Right cardiac atrium (tissue), 5 donors: ENCODE data around the gene GET3. TPM values are rescaled to one million over a fixed set of nuclear protein-coding genes. Genes with fewer than 3 reads are reported as not detected.
A peak's percentile ranks its signal among the peaks of the same experiment; 100 is the strongest.

Source experiments
- ATAC-seq, 2 donors: fragments of 200-7000 bp; cut with Tn5 transposase; one replicate each; pipeline versions ENCODE4 v1.8.0 to v1.9.1; 2020; ENCODE audit warnings: moderate library complexity in 2 of 2, mild to moderate bottlenecking in 1 of 2
- DNase-seq, 3 donors: peaks; one replicate each; pipeline ENCODE4 v3.0.0-alpha.2; 2020
- H3K27ac ChIP-seq: one replicate; pipeline ENCODE4 v1.5.1; 2013; ENCODE audit warnings: mild to moderate bottlenecking, low read length, control low read depth, moderate library complexity
- H3K27me3 ChIP-seq: one replicate; pipeline ENCODE4 v1.6.1; 2013; ENCODE audit not compliant: control insufficient read depth, insufficient read depth
- H3K4me1 ChIP-seq: one replicate; pipeline ENCODE4 v1.6.1; 2013; ENCODE audit warnings: low read length; ENCODE audit not compliant: control insufficient read depth, insufficient read depth
- H3K4me3 ChIP-seq: one replicate; pipeline ENCODE4 v1.5.1; 2013; ENCODE audit warnings: low read length, control low read depth
- H3K9me3 ChIP-seq: one replicate; pipeline ENCODE4 v1.6.1; 2013; ENCODE audit warnings: low read length; ENCODE audit not compliant: control insufficient read depth
- WGBS: extraction: QIAGEN DNeasy Blood & Tissue Kit; methylation state at CpG from one replicate; pipeline ENCODE4 v1.1.7; 2013; 5-methylcytosine and 5-hydroxymethylcytosine counted together
- intact Hi-C, 4 donors: fragments of 100-400 bp; cut with DNase I; formaldehyde crosslinking; loops; one replicate each; pipeline versions ENCODE4 v1.11.0 to v1.14.0; 2022 to 2023
- polyA plus RNA-seq: library from polyadenylated mRNA; stranded (reverse); fragments of 200-250 nt; gene quantifications from one replicate; pipeline ENCODE4 v1.2.3, GENCODE V29; 2013
- total RNA-seq, 4 donors: library from RNA; stranded (reverse); fragmentation: NEBNext Ultra II Directional; extraction: Animal tissue kit (Norgen Biotek cat#: 25700); gene quantifications; one replicate each; pipeline ENCODE4 v1.2.1, GENCODE V29; 2021
- donor health status: healthy with polysubstance abuse.
- donor health status: DM: no; HTN: yes; CAD: no.
- donor health status: DM: no; HTN: no; CAD: no.
- donor health status: DM: no; HTN: yes; CAD: no; lungs with severe emphysema.
- donor health status: DM: yes; HTN: yes; CAD: no.

Gene GET3
- total and polyA plus RNA-seq, 5 donors, result 49.7 to 87.2 (median 58.2) TPM

DNA sequence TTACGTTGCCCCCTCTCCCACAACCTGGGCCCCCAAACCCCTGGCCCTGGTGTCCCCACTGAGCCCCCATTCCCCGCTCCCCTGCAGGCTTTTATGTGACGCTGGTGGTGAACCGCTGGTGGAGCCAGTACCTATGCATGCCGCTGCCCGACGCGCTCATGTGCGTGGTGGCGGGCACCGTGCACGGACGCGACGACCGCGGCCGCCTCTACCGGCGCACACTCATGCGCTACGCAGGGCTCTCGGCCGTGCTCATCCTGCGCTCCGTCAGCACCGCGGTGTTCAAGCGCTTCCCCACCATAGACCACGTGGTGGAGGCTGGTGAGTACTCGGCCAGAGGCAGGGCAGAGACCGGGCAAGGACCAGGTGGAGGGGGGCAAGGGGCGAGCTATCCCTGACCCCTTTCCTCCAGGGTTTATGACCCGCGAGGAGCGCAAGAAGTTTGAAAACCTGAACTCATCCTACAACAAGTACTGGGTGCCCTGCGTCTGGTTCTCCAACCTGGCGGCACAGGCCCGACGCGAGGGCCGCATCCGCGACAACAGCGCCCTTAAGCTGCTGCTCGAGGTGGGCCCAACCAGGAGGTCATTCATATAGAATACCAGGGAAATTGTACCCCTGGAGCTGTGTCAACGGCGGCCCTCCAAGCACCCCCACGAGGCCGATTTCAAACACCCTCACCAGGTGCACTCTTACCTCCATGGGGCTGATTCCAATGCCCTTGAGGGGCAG lies 17.3 kb downstream of the GET3 start:
- WGBS, result 71% methylated on average over 50 of the region's 50 CpGs
- ATAC-seq, result no peak
- intact Hi-C loops, result no loop called here

GRCh38 chr19:12756150-12756883 lies 19.0 kb downstream of the GET3 start:
- intact Hi-C loops, result no loop called here
- Histone ChIP-seq H3K9me3 (no peaks in the 10 kb centered on the region), H3K27me3 (no peaks in the 10 kb centered on the region), H3K27ac (no peak overlapping the region), H3K4me3 (no peak overlapping the region), H3K4me1 (no peaks in the 10 kb centered on the region)
- ATAC-seq (no peak), DNase-seq (no peak)
- WGBS, result 83% methylated on average over 19 of the region's 19 CpGs

More for the DNA sequence above, 17.3 kb downstream of the GET3 start:
- Histone ChIP-seq H3K27ac (no peak overlapping the region), H3K4me1 (no peaks in the 10 kb centered on the region), H3K4me3 (no peak overlapping the region), H3K27me3 (no peaks in the 10 kb centered on the region), H3K9me3 (no peaks in the 10 kb centered on the region)
- no peak for DNase-seq

DNA sequence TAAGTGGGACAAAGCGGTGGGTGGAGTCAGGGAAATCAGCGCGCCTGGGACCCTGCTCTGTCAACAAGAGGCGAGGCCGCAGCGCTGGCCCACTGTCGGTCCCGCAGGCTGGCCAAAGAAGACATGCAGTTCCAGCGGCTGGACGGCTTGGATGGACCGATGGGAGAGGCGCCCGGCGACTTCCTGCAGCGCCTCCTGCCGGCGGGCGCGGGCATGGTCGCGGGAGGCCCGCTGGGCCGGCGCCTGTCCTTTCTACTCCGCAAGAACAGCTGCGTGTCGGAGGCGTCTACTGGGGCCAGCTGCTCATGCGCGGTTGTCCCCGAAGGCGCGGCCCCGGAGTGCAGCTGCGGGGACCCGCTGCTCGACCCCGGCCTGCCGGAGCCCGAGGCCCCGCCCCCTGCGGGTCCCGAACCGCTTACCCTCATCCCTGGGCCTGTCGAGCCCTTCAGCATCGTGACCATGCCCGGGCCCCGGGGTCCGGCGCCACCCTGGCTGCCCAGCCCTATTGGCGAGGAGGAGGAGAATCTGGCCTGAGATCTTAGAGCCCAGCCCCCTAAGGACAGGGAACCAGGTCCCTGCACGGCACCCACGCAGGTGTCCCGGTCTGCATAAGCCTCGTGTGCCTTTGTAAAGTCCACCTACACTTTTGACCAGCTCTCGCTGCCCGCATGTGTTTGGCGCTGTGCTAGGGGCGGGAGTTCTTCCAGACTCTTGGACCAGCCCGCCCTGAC lies 20.4 kb downstream of the GET3 start:
- intact Hi-C loops, result loop anchor here in 1 of 4 donors (2.0 kb wide), 1 partner anchor 89 kb away; no protein-coding TSS in a partner anchor
- DNase-seq (peak; percentile 79 to 88 (median 87)), ATAC-seq (peak; percentile 85 to 89)
- H3K9me3 ChIP-seq, result no peaks in the 10 kb centered on the region
- H3K27me3 ChIP-seq, result no peaks in the 10 kb centered on the region
- no peaks in the 10 kb centered on the region for H3K4me1 ChIP-seq
- WGBS, result 7% methylated on average over 60 of the region's 60 CpGs
- no peak overlapping the region for H3K27ac ChIP-seq
- peak overlapping the region; percentile 17 for H3K4me3 ChIP-seq

GRCh38 chr19:12759686-12760085 lies 22.4 kb downstream of the GET3 start:
- Histone ChIP-seq H3K27me3 (no peaks in the 10 kb centered on the region), H3K4me3 (no peak overlapping the region), H3K27ac (no peak overlapping the region), H3K9me3 (no peaks in the 10 kb centered on the region), H3K4me1 (no peaks in the 10 kb centered on the region)
- 80% methylated on average over 6 of the region's 6 CpGs for WGBS
- intact Hi-C loops, result loop anchor here in 1 of 4 donors (2.0 kb wide), 1 partner anchor 87 kb away; no protein-coding TSS in a partner anchor
- ATAC-seq (no peak), DNase-seq (no peak)

- ATAC-seq, result no peak
- no peak overlapping the region for H3K27ac ChIP-seq
- 89% methylated on average over 11 of the region's 11 CpGs for WGBS
- H3K27me3 ChIP-seq, result no peaks in the 10 kb centered on the region
- no peak overlapping the region for H3K4me3 ChIP-seq
- intact Hi-C loops, result no loop called here
- peak in 1 of 3 donors; percentile 35 for DNase-seq
- no peaks in the 10 kb centered on the region for H3K9me3 ChIP-seq
- no peaks in the 10 kb centered on the region for H3K4me1 ChIP-seq
Observed at GRCh38 chr19:12763100-12763499, 25.8 kb downstream of the GET3 start.

- H3K27ac ChIP-seq, result no peak overlapping the region
- DNase-seq (no peak), ATAC-seq (no peak)
- no peaks in the 10 kb centered on the region for H3K9me3 ChIP-seq
- intact Hi-C loops, result loop anchor here in 3 of 4 donors (5.0 kb wide), 2 partner anchors 38 to 83 kb away; partner anchors contain the start of genes PRDX2 (in 3 of the 3) and THSD8 (in 3 of the 3)
- no peaks in the 10 kb centered on the region for H3K4me1 ChIP-seq
- 96% methylated on average over 16 of the region's 16 CpGs for WGBS
- H3K27me3 ChIP-seq, result no peaks in the 10 kb centered on the region
- H3K4me3 ChIP-seq, result no peak overlapping the region
Observed at GRCh38 chr19:12764698-12765097, 27.4 kb downstream of the GET3 start.

DNA sequence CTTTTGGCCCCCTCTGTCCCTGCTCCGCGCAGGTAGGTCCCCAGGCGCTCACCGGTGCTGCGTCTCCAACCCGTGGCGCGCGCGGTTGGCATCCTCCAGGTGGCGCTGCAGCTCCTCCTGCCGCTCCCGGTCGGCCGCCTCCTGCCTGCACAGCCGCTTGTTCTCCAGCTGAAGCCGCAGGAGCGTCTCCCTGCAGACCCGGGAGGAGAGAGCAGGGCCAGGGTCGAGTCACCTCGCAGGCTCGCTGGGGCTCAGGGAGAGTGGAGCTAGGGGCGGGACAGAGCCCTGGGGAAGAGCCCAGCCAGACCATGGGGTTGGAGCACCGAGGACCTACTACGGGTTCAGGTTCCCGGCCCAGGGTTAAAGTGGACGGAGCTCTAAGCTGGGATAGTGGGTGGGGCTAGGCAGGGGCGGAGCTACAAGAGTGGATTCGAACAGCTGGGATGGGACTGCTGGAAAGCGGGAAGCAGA lies 28.8 kb downstream of the GET3 start:
- Histone ChIP-seq H3K27ac (no peak overlapping the region), H3K4me3 (no peak overlapping the region)
- intact Hi-C loops, result loop anchor here in 3 of 4 donors (2.0 to 5.0 kb wide), 3 partner anchors 36 to 81 kb away; partner anchors contain the start of genes PRDX2 (in 3 of the 3) and THSD8 (in 3 of the 3)

GRCh38 chr19:12767150-12767549 lies 29.9 kb downstream of the GET3 start:
- no peaks in the 10 kb centered on the region for H3K27me3 ChIP-seq
- intact Hi-C loops, result loop anchor here in 3 of 4 donors (2.0 to 5.0 kb wide), 3 partner anchors 35 to 80 kb away; partner anchors contain the start of genes PRDX2 (in 3 of the 3) and THSD8 (in 3 of the 3)
- DNase-seq (no peak), ATAC-seq (no peak)
- 92% methylated on average over 11 of the region's 11 CpGs for WGBS
- H3K4me3 ChIP-seq, result no peak overlapping the region
- H3K9me3 ChIP-seq, result no peaks in the 10 kb centered on the region
- H3K4me1 ChIP-seq, result no peaks in the 10 kb centered on the region
- H3K27ac ChIP-seq, result no peak overlapping the region

More for the DNA sequence above, 28.8 kb downstream of the GET3 start:
- Histone ChIP-seq H3K9me3 (no peaks in the 10 kb centered on the region), H3K4me1 (no peaks in the 10 kb centered on the region), H3K27me3 (no peaks in the 10 kb centered on the region)
- ATAC-seq (peak; percentile 86 to 91), DNase-seq (peak; percentile 79 to 96 (median 95))
- WGBS, result 35% methylated on average over 30 of the region's 30 CpGs

- Histone ChIP-seq H3K4me1 (no peaks in the 10 kb centered on the region), H3K4me3 (no peak overlapping the region), H3K9me3 (no peaks in the 10 kb centered on the region), H3K27ac (no peak overlapping the region), H3K27me3 (no peaks in the 10 kb centered on the region)
- WGBS, result 94% methylated on average over 15 of the region's 15 CpGs
- no peak for DNase-seq
- ATAC-seq, result no peak
- intact Hi-C loops, result loop anchor here in 3 of 4 donors (2.0 to 5.0 kb wide), 3 partner anchors 35 to 80 kb away; partner anchors contain the start of genes PRDX2 (in 3 of the 3) and THSD8 (in 3 of the 3)
Observed at GRCh38 chr19:12767666-12768065, 30.4 kb downstream of the GET3 start.

DNA sequence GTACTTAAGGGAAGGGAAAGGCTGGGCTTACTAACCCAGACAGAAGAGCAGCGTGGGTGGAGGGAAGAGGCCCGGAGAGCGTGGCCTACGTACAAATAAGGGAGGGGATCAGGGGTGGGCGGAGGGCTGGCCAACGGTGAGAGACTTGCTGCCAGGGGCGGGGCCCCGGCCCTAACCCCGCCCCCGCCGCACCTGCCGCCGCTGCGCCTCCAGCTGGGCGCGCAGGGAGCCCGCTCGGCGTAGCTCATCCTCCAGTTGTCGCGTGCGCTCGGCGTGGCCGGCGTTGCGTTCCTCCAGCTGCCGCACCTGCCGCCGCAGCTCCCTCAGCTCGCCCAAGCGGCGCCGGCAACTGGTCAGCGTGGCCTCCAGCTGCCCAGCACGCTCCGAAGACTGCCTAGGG lies 32.4 kb downstream of the GET3 start:
- intact Hi-C loops, result loop anchor here in 3 of 4 donors (5.0 kb wide), 2 partner anchors 33 to 78 kb away; partner anchors contain the start of genes PRDX2 (in 3 of the 3) and THSD8 (in 3 of the 3)
- H3K4me1 ChIP-seq, result no peaks in the 10 kb centered on the region
- no peaks in the 10 kb centered on the region for H3K27me3 ChIP-seq
- H3K9me3 ChIP-seq, result no peaks in the 10 kb centered on the region
- H3K4me3 ChIP-seq, result no peak overlapping the region
- WGBS, result 58% methylated on average over 37 of the region's 37 CpGs
- no peak for ATAC-seq
- DNase-seq, result no peak
- H3K27ac ChIP-seq, result no peak overlapping the region
